Thoracic aorta (tissue), 2 donors: ENCODE measurements around the gene MAP3K4. TPM values are rescaled to one million over a fixed set of nuclear protein-coding genes. Genes with fewer than 3 reads are reported as not detected.

Source experiments
- ATAC-seq: fragments of 150-250 bp; one replicate; pipeline ENCODE4 v1.8.0; 2017; ENCODE audit warnings: low read depth; ENCODE audit not compliant: insufficient number of reproducible peaks, low FRiP score
- DNase-seq: peaks from one replicate; pipeline ENCODE4 v3.0.0-alpha.2; 2020; ENCODE audit warnings: low spot score
- H3K27ac ChIP-seq, 2 donors: fragments of 200-600 bp; sonication (generic); 1 replicate in 1 of 2; 2 replicates in 1 of 2; pipeline ENCODE4 v1.5.1; 2016; ENCODE audit warnings: mild to moderate bottlenecking in 2 of 2, moderate library complexity in 2 of 2
- H3K27me3 ChIP-seq: fragments of 200-600 bp; sonication (generic); replicated peaks from 2 replicates; pipeline ENCODE4 v1.6.0; 2016; ENCODE audit warnings: mild to moderate bottlenecking; ENCODE audit not compliant: insufficient read depth
- H3K36me3 ChIP-seq: fragments of 200-600 bp; sonication (generic); one replicate; pipeline ENCODE4 v1.5.1; 2016
- H3K4me1 ChIP-seq, 2 donors: fragments of 200-600 bp; sonication (generic); 1 replicate in 1 of 2; 2 replicates in 1 of 2; pipeline versions ENCODE4 v1.5.1 to v1.6.0; 2016; ENCODE audit warnings: low read depth in 2 of 2, mild to moderate bottlenecking in 1 of 2; ENCODE audit not compliant: control insufficient read depth in 1 of 2
- H3K4me3 ChIP-seq: fragments of 200-600 bp; sonication (generic); 2 replicates; pipeline ENCODE4 v1.5.1; 2016; ENCODE audit warnings: mild to moderate bottlenecking
- H3K9me3 ChIP-seq: fragments of 200-600 bp; sonication (generic); 2 replicates; pipeline ENCODE4 v1.5.1; 2016
- total RNA-seq, 2 donors: library from RNA; depleted of rRNA; stranded (reverse); fragments of >200 nt; gene quantifications; one replicate each; pipeline versions ENCODE4 v1.1.0 to v1.2.3, GENCODE V29; 2016
- TF ChIP-seq, protein P1 (sequence below): fragments of 200-600 bp; sonication (generic); IDR thresholded peaks from one replicate; pipeline ENCODE4 v1.5.1; 2019; ENCODE audit warnings: antibody characterized with exemption

The MAP3K4 gene
- total RNA-seq, 2 donors from 2014 or later = 22.6 to 25.3 TPM

DNA sequence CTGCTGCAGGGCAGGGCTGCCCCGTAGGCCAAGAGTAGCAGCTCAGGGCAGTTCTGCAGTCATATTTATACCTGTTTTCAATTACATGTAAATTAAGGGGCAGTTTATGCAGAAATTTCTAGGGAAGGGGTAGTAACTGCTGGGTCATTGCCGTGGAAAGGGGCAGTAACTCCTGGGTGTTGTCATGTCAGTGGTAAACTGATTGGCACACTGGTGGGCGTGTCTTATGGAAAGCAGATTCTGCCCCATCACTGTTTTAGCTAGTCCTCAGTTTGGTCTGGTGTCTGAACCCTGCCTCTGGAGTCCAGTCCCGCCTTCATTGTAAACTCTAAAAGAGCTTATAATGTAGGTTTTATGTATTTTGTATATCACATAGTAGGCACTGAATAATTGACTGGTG is 22.1 kb downstream of the MAP3K4 start:
- Histone ChIP-seq H3K4me1 (peaks cover 23 to 34% of the 10 kb centered on the region in 2 donors), H3K4me3 (no peak overlapping the region), H3K9me3 (no peaks in the 10 kb centered on the region), H3K27ac (no peak overlapping the region), H3K27me3 (no peaks in the 10 kb centered on the region), H3K36me3 (no peaks in the 10 kb centered on the region)
- no peak for DNase-seq
- ATAC-seq = no peak
- TF ChIP-seq, protein P1, sequence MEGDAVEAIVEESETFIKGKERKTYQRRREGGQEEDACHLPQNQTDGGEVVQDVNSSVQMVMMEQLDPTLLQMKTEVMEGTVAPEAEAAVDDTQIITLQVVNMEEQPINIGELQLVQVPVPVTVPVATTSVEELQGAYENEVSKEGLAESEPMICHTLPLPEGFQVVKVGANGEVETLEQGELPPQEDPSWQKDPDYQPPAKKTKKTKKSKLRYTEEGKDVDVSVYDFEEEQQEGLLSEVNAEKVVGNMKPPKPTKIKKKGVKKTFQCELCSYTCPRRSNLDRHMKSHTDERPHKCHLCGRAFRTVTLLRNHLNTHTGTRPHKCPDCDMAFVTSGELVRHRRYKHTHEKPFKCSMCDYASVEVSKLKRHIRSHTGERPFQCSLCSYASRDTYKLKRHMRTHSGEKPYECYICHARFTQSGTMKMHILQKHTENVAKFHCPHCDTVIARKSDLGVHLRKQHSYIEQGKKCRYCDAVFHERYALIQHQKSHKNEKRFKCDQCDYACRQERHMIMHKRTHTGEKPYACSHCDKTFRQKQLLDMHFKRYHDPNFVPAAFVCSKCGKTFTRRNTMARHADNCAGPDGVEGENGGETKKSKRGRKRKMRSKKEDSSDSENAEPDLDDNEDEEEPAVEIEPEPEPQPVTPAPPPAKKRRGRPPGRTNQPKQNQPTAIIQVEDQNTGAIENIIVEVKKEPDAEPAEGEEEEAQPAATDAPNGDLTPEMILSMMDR = no peak

DNA sequence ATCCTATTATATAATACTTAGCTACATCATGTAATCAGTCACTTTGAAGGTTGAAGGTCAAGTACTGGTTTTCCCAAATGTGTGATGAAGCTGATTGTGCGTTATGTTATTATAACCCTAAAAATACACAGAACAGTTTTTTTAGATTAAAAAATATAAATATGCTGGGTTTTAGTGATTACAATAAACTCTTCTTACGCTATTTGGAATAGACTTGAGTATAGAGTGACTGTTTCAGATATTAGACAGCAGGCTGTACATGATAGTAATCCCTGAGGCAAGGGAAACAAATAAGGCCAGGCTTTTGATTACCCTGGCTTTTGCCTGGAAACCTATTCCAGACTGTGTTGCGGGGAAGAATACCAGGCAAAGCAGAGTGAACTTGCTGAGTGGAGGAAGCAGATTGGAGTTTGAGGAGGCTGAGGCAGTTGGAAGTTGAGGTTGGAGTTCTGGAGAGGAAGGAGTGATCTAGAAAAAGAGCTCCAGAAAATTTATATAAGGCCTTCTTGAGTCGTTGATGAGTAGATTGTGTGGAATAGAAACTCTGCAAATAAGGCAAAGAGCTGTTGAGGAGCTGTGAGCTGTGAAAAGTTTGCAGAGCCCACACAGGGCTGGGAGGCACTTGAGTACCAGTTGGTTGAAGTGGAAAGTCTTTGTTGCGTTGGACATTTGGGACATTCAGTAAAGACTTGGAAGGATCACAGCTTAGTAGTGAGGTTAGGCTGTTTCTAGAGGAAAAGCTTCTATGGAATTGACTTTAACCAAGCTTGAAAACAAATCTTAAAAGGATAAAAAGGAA is 26.4 kb downstream of the MAP3K4 start:
- H3K4me3 ChIP-seq = no peak overlapping the region
- TF ChIP-seq, protein P1 = no peak
- no peaks in the 10 kb centered on the region for H3K9me3 ChIP-seq
- ATAC-seq = no peak
- no peak overlapping the region for H3K27ac ChIP-seq
- no peaks in the 10 kb centered on the region for H3K27me3 ChIP-seq
- no peaks in the 10 kb centered on the region for H3K36me3 ChIP-seq
- DNase-seq = no peak
- H3K4me1 ChIP-seq = peaks cover 0 to 7% of the 10 kb centered on the region in 2 donors

DNA sequence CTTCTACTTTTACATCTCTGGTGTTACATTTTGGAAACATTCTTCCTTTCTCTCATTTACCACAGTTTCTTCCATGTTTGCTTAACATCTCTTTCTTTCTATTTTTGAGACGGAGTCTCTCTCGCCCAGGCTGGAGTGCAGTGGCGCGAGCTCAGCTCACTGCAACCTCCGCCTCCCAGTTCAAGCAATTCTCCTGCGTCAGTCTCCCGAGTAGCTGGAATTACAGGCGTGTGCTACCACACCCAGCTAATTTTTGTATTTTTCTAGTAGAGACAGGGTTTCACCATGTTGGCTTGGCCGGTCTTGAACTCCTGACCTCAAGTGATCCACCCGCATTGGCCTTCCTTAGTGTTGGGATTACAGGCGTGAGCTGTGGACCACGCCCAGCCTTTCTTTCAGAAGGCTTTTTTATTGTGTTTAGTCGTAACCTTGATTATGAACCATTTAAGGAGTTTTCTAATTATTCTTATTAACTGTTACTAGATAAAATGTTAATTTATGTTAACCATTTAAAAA is 27.8 kb downstream of the MAP3K4 start:
- no peaks in the 10 kb centered on the region for H3K9me3 ChIP-seq
- no peaks in the 10 kb centered on the region for H3K27me3 ChIP-seq
- TF ChIP-seq, protein P1 = no peak
- H3K4me3 ChIP-seq = no peak overlapping the region
- no peaks in the 10 kb centered on the region for H3K36me3 ChIP-seq
- no peak for ATAC-seq
- no peak for DNase-seq
- H3K27ac ChIP-seq = no peak overlapping the region
- H3K4me1 ChIP-seq = no peaks in the 10 kb centered on the region

DNA sequence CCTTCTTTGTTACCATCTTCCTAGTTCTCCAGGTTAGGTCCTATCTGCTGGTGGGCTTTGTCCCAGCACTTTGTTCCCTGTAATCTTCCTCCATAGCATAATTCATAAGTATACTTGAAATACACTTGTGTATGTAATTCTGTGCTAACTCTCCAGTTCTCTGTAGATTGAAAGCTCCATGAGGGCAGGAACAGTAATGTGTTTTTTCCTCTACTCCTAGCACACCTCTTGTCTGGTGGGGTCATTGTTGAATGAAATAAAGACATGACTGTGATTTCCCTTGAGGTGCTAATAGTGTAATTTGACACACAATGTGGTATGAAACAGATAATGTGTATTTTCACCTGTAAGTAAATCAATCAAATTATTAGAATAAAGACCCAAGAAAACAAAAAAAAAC is 30.0 kb downstream of the MAP3K4 start:
- H3K27ac ChIP-seq = no peak overlapping the region
- H3K36me3 ChIP-seq = no peaks in the 10 kb centered on the region
- ATAC-seq (no peak), DNase-seq (no peak)
- H3K4me3 ChIP-seq = no peak overlapping the region
- H3K9me3 ChIP-seq = no peaks in the 10 kb centered on the region
- H3K27me3 ChIP-seq = no peaks in the 10 kb centered on the region
- TF ChIP-seq, protein P1 = no peak
- no peaks in the 10 kb centered on the region for H3K4me1 ChIP-seq

DNA sequence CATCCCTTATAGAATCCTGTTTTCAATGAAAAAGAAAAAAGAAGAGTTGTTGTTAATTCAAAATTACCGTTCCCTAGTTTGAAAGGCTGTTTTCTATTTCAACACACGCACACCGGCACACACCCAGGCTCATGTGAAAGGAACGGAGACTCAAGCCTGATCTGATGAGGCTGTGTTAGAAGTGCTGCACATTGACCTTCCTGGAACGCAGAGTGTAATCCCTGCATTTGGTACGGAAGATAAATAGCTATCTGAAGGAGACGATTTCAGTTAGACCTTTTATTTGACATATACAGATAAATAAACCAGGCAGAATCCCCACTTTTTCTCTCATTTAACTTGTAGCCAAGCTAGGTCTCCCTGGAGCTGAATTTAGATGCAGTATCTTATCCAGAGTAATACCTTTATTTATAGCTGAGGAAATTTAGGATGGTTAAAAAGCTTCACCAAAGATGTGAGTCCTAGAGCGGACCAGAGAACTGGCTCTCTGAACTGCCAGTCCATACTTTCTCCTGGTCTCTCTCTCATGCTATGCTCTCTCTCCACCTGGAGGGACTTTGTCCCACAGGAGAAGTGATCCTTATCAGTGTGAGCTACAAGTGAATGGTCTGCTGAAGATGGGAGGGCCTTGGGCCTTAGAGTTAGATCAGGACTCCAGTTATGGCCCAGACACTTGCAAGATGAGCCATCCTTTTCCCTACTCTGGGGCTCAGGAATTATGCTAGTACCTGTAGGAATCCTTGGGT is 30.6 kb downstream of the MAP3K4 start:
- ATAC-seq = no peak
- Histone ChIP-seq H3K36me3 (no peaks in the 10 kb centered on the region), H3K27ac (no peak overlapping the region), H3K9me3 (no peaks in the 10 kb centered on the region), H3K4me3 (no peak overlapping the region), H3K4me1 (no peaks in the 10 kb centered on the region), H3K27me3 (no peaks in the 10 kb centered on the region)
- TF ChIP-seq, protein P1 = no peak
- no peak for DNase-seq
